Measurements from ENCODE around the gene ACSL4. TPM values are rescaled to one million over a fixed set of nuclear protein-coding genes. Genes with fewer than 3 reads are reported as not detected.
"Not testable (repeated sequence)": the region's sequence is repeated elsewhere in the genome, so short reads cannot be mapped to it uniquely, and the experiment has no call there.

ACSL4 gene
- total RNA-seq, 1 experiment from 2014 or later: 31.2 TPM

DNA sequence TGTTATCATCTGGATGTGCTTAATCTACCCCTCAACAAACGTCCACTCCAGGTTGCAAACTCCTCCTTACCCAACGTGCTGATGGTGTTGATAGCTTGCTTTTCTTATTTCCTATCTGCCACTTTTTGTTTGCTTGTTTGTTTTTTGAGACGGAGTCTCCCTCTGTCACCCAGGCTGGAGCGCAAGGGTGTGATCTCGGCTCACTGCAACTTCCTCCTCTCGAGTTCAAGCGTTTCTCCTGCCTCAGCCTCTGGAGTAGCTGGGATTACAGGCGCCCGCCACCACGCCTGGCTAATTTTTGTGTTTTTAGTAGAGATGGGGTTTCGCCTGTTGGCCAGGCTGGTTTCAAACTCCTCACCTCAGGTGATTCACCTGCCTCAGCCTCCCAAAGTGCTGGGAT, 7.8 kb upstream of the ACSL4 start:
- not testable (repeated sequence) for DNase-seq; H3K36me3 ChIP-seq; H3K9me3 ChIP-seq (replicated peaks); H3K4me3 ChIP-seq; H3K4me1 ChIP-seq; H3K27me3 ChIP-seq; H3K27ac ChIP-seq

GRCh38 chrX:109740433-109740809, 7.4 kb upstream of the ACSL4 start:
- Histone ChIP-seq H3K36me3 (no peaks in the 10 kb centered on the region), H3K4me1 (no peaks in the 10 kb centered on the region), H3K4me3 (no peak overlapping the region), H3K9me3 (replicated peaks) (no peaks in the 10 kb centered on the region), H3K27ac (no peak overlapping the region), H3K27me3 (no peaks in the 10 kb centered on the region)
- DNase-seq: no peak

- no peak for DNase-seq
- Histone ChIP-seq H3K36me3 (no peaks in the 10 kb centered on the region), H3K4me3 (no peak overlapping the region), H3K27me3 (no peaks in the 10 kb centered on the region), H3K4me1 (no peaks in the 10 kb centered on the region), H3K27ac (no peak overlapping the region), H3K9me3 (replicated peaks) (no peaks in the 10 kb centered on the region)
Measured at GRCh38 chrX:109739625-109740432, 6.8 kb upstream of the ACSL4 start.

DNA sequence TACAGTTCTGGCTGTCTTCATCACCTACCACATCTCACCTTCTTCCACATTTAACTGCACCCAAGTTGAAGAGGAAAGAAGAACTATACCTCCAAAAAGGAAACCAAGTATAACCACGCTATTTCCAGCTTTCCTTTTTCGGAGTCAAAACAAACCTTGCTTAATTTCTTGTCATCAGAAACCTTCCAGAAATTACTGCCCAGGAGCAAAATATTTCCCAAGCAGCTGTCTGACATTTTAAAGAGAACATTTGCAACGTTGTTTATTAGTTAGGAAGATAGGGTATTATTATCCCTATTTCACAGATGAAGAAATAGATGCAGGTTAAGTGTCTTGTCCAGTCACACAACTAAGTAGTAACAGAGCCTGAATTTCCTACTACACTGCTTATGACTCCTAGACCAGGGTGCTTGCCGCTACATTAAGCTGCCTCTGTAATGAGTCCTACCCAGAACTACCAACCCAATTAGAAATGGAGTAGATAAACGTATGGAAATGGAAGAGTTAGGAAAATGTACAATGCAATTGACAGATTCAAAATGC, 2.2 kb upstream of the ACSL4 start:
- H3K9me3 ChIP-seq (replicated peaks): no peaks in the 10 kb centered on the region
- DNase-seq: no peak
- H3K36me3 ChIP-seq: no peaks in the 10 kb centered on the region
- H3K4me1 ChIP-seq: no peaks in the 10 kb centered on the region
- no peak overlapping the region for H3K4me3 ChIP-seq
- H3K27me3 ChIP-seq: no peaks in the 10 kb centered on the region
- H3K27ac ChIP-seq: no peak overlapping the region

GRCh38 chrX:109733613-109734083, 591 bp upstream of the ACSL4 start:
- H3K36me3 ChIP-seq: no peaks in the 10 kb centered on the region
- H3K4me3 ChIP-seq: peak overlapping the region; percentile 92
- DNase-seq: no peak
- no peaks in the 10 kb centered on the region for H3K27me3 ChIP-seq
- H3K27ac ChIP-seq: no peak overlapping the region
- H3K4me1 ChIP-seq: no peaks in the 10 kb centered on the region
- no peaks in the 10 kb centered on the region for H3K9me3 ChIP-seq (replicated peaks)

GRCh38 chrX:109732017-109732801, 848 bp downstream of the ACSL4 start:
- Histone ChIP-seq H3K27ac (peak overlapping the region; percentile 74), H3K4me3 (peak overlapping the region; percentile 92), H3K27me3 (no peaks in the 10 kb centered on the region), H3K4me1 (no peaks in the 10 kb centered on the region), H3K36me3 (no peaks in the 10 kb centered on the region), H3K9me3 (replicated peaks) (no peaks in the 10 kb centered on the region)
- DNase-seq: peak; percentile 23 to 45

GRCh38 chrX:109728173-109728535, 4.9 kb downstream of the ACSL4 start:
- Histone ChIP-seq H3K4me1 (no peaks in the 10 kb centered on the region), H3K27me3 (no peaks in the 10 kb centered on the region), H3K36me3 (no peaks in the 10 kb centered on the region), H3K9me3 (replicated peaks) (no peaks in the 10 kb centered on the region), H3K27ac (no peak overlapping the region), H3K4me3 (no peak overlapping the region)
- DNase-seq: no peak

DNA sequence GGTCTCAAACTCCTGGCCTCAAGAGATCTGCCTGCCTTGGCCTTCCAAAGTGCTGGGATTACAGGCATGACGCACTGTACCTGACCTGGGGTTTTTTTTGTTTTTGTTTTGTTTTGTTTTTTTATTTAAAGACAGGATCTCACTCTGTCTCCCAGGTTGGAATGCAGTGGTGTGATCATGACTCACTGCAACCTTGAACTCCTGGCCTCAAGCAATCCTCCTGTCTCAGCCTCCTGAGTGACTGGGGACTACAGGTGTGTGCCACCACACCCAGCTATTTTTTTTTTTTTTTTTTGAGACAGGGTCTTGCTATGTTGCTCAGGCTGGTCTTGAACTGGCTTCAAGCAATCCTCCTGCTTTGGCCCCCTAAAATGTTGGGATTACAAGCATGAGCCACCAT, 8.1 kb downstream of the ACSL4 start:
- not testable (repeated sequence) for H3K9me3 ChIP-seq (replicated peaks)

DNA sequence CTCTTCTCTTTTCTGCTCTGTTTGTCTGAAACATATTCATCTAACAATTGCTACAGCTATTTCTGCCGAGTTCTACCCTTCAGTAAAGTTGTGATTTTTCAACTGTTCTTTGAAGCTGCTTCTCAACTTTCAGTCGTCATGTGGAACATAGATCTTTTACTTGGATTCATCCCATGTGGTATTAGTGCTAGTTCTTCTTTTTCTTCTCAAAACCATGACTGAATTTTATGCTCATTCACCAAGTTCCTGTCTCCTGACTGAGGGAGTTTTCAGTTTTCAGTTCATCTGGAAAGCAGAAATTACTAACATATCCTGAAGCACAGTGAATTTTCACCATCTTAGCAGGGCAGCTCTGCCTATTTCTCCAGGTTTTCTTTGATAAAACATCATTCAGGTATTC, 12.1 kb downstream of the ACSL4 start:
- Histone ChIP-seq H3K36me3 (no peaks in the 10 kb centered on the region), H3K9me3 (replicated peaks) (no peaks in the 10 kb centered on the region), H3K27me3 (no peaks in the 10 kb centered on the region), H3K4me3 (no peak overlapping the region), H3K27ac (no peak overlapping the region), H3K4me1 (no peaks in the 10 kb centered on the region)
- DNase-seq: no peak

More for the DNA sequence above, 8.1 kb downstream of the ACSL4 start:
- not testable (repeated sequence) for H3K4me1 ChIP-seq, DNase-seq, H3K27me3 ChIP-seq, H3K36me3 ChIP-seq, H3K4me3 ChIP-seq, H3K27ac ChIP-seq

- Histone ChIP-seq H3K27me3 (no peaks in the 10 kb centered on the region), H3K9me3 (replicated peaks) (no peaks in the 10 kb centered on the region), H3K27ac (no peak overlapping the region), H3K4me1 (no peaks in the 10 kb centered on the region), H3K4me3 (no peak overlapping the region), H3K36me3 (no peaks in the 10 kb centered on the region)
- DNase-seq: no peak
Measured at GRCh38 chrX:109719264-109719663, 13.8 kb downstream of the ACSL4 start.

DNA sequence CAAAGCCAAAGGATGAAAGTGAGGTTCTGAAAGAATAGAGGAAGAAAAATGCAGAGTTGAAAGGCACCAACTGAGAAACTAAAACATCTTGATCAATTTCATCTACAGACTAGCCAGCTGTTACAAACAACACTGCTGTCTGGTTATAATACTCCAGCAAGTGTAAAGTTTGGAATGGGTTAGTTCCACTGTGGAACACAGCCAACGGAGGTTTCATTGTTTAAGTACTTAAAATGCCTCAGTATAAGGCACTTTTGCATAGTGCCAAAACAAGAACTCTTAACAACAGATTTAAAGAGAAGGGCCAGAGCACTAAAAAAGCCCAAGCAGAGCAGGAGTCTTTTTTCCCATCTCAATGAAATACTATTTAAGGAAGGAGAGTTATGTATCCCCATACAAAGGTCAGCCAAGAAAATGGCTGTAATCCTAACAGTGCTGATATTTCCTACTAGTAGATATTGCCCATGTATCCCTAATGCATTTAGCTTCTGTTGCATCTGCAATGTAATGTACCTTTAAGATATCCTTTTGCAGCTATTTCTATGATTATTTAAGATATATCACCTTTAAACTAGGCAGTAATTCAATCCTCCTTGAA, 16.5 kb downstream of the ACSL4 start:
- Histone ChIP-seq H3K4me3 (no peak overlapping the region), H3K27me3 (no peaks in the 10 kb centered on the region), H3K36me3 (no peaks in the 10 kb centered on the region), H3K27ac (no peak overlapping the region), H3K4me1 (no peaks in the 10 kb centered on the region), H3K9me3 (replicated peaks) (no peaks in the 10 kb centered on the region)
- DNase-seq: no peak

GRCh38 chrX:109714340-109714958, 18.6 kb downstream of the ACSL4 start:
- no peak overlapping the region for H3K4me3 ChIP-seq
- H3K27ac ChIP-seq: no peak overlapping the region
- no peaks in the 10 kb centered on the region for H3K27me3 ChIP-seq
- peaks cover 5% of the 10 kb centered on the region; the same call in 1 of the 2 replicates for H3K4me1 ChIP-seq
- DNase-seq: no peak
- H3K36me3 ChIP-seq: no peaks in the 10 kb centered on the region
- H3K9me3 ChIP-seq (replicated peaks): no peaks in the 10 kb centered on the region

- H3K4me1 ChIP-seq: peaks cover 5% of the 10 kb centered on the region; the same call in 1 of the 2 replicates
- DNase-seq: peak; percentile 19 to 53
- H3K9me3 ChIP-seq (replicated peaks): no peaks in the 10 kb centered on the region
- no peaks in the 10 kb centered on the region for H3K36me3 ChIP-seq
- no peaks in the 10 kb centered on the region for H3K27me3 ChIP-seq
- H3K4me3 ChIP-seq: no peak overlapping the region
- H3K27ac ChIP-seq: no peak overlapping the region
Measured at GRCh38 chrX:109710181-109710580, 22.9 kb downstream of the ACSL4 start.

DNA sequence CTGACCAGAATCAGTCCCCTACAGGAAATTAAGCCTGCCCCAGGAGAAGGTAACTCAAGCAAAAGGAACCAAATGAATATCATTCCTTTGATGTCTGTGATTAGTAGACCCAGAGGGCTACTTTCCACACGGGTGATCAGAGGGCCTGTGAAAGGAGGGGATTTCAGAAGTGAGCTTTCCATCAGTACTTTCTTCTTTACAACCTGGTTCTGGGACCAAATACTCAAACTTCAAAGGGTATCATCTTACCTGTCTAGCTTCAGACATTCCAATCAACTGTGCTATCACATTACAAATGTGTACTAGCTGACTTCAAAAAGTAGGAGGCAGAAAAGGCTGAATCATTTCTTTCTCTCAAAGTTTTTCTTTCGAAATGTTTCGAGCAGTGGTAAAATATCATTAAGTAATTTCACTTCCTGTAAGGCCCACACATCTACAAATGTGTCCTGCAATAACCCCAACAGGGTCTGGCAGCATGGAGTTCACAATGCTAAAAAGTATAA, 23.9 kb downstream of the ACSL4 start:
- Histone ChIP-seq H3K27me3 (no peaks in the 10 kb centered on the region), H3K27ac (no peak overlapping the region), H3K4me1 (peaks cover 5% of the 10 kb centered on the region; the same call in 1 of the 2 replicates), H3K4me3 (no peak overlapping the region), H3K9me3 (replicated peaks) (no peaks in the 10 kb centered on the region), H3K36me3 (no peaks in the 10 kb centered on the region)
- DNase-seq: no peak

Measured in SJCRH30 (cell line).